Neutrophil (primary cell): Measurements from ENCODE around the gene EPHA8.

ENCODE experiments used
- H3K27ac ChIP-seq: fragments of 200-600 bp; sonication (generic); 2 replicates; pipeline ENCODE4 v1.5.1; 2016; ENCODE audit warnings: mild to moderate bottlenecking, moderate library complexity
- H3K27me3 ChIP-seq: fragments of 200-600 bp; sonication (generic); 2 replicates; pipeline ENCODE4 v1.6.0; 2016; ENCODE audit warnings: mild to moderate bottlenecking
- H3K36me3 ChIP-seq: fragments of 200-600 bp; sonication (generic); 2 replicates; pipeline ENCODE4 v1.5.1; 2017
- H3K4me1 ChIP-seq, 2 experiments: fragments of 200-600 bp in 1 of 2; sonication (generic) in 1 of 2; 1 replicate in 1 of 2; 2 replicates in 1 of 2; pipeline versions ENCODE4 v1.5.1 to v1.6.1; 2013 to 2016; ENCODE audit warnings: low read depth in 1 of 2, low read length in 1 of 2, mild to moderate bottlenecking in 1 of 2, moderate library complexity in 1 of 2; ENCODE audit not compliant: control insufficient read depth in 1 of 2, insufficient read depth in 1 of 2
- H3K4me3 ChIP-seq, 2 experiments: fragments of 200-600 bp in 1 of 2; sonication (generic) in 1 of 2; 1 replicate in 1 of 2; 2 replicates in 1 of 2; pipeline ENCODE4 v1.5.1; 2013 to 2016; ENCODE audit warnings: low read depth in 1 of 2, low read length in 1 of 2, mild to moderate bottlenecking in 1 of 2, moderate library complexity in 1 of 2
- H3K9me3 ChIP-seq: fragments of 200-600 bp; sonication (generic); 2 replicates; pipeline ENCODE4 v1.5.1; 2016
- TF ChIP-seq, protein P1 (sequence below): fragments of 200-600 bp; sonication (generic); IDR thresholded peaks from 2 replicates; pipeline ENCODE4 v1.5.1; 2016; ENCODE audit warnings: antibody characterized with exemption

Gene EPHA8

DNA sequence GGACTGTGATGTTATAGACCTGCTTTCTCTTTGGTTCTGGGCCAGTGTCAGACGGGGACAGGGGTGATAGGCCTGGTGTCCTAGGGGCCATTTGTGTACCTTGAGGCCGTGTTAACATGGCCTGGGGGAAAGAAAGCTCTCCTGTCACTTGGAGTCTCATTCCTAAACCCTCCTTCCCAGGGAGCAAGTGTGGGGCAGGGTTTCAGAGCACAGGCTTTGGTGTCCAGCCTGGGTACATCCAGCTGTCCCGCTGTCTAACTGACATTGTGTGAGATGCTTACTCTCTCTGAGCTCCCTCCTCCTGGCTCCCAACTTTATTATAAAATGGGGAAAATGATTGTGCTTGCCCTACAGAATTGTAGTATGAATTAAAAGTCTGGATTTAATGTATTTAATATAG, 32.6 kb upstream of the EPHA8 start:
- Histone ChIP-seq H3K36me3 (peaks cover 40% of the 10 kb centered on the region), H3K4me3 (no peak overlapping the region), H3K9me3 (no peaks in the 10 kb centered on the region), H3K27me3 (no peaks in the 10 kb centered on the region), H3K4me1 (no peaks in the 10 kb centered on the region), H3K27ac (no peak overlapping the region)
- TF ChIP-seq, protein P1, sequence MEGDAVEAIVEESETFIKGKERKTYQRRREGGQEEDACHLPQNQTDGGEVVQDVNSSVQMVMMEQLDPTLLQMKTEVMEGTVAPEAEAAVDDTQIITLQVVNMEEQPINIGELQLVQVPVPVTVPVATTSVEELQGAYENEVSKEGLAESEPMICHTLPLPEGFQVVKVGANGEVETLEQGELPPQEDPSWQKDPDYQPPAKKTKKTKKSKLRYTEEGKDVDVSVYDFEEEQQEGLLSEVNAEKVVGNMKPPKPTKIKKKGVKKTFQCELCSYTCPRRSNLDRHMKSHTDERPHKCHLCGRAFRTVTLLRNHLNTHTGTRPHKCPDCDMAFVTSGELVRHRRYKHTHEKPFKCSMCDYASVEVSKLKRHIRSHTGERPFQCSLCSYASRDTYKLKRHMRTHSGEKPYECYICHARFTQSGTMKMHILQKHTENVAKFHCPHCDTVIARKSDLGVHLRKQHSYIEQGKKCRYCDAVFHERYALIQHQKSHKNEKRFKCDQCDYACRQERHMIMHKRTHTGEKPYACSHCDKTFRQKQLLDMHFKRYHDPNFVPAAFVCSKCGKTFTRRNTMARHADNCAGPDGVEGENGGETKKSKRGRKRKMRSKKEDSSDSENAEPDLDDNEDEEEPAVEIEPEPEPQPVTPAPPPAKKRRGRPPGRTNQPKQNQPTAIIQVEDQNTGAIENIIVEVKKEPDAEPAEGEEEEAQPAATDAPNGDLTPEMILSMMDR: no peak

DNA sequence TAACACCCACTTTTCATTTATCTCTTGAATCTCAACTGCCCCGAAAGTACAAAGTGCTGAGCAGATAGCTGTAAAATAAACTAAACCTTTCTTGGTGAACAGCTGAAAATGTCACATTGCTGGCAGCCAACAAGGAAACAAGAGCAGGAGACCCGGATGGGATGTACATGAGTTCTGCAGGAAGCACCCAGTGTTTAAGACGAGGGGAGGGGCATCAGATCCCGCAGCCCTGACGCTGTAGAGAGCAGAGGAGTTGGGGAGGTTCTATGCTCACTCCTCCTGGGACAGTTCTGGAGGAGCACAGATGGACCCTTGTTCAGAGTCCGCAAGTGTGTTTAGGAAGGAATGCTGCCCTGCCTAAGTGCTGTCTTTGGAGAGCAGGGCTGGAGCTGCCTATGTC, 32.0 kb upstream of the EPHA8 start:
- TF ChIP-seq, protein P1: no peak
- H3K27ac ChIP-seq: no peak overlapping the region
- H3K36me3 ChIP-seq: peaks cover 34% of the 10 kb centered on the region
- no peaks in the 10 kb centered on the region for H3K9me3 ChIP-seq
- H3K4me3 ChIP-seq: no peak overlapping the region
- H3K4me1 ChIP-seq: no peaks in the 10 kb centered on the region
- H3K27me3 ChIP-seq: no peaks in the 10 kb centered on the region

DNA sequence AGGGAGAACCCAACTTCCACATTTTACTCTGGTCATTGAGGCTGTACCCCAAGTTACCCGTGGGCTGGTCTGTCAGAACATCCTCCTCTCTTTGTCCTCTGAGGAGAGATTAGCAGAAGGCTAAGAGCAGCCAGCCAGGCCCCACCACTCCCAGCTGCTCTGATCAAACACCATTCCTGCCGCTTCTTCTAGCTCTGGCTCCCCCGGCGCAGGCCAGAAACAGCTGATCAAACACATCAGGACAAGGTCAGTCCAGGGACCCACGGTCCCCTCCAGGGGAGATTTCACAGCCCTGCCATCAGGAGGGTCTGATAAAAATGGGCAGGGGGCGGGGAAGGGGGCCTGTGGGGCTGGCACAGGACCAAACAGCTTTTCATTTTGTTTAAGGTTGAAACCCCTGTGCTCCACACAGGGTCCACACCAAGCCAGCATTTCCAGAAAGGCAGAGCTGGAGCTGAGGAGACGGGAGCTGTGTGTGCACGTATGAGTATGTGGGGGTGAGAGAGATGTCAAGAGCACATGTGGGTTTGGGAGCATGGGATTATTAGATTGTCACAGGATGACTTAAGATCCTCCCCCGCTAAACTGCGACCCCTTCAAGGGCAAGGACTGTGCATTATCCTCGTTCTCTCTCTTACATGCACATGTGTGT, 29.9 kb upstream of the EPHA8 start:
- Histone ChIP-seq H3K36me3 (peaks cover 15% of the 10 kb centered on the region), H3K27ac (no peak overlapping the region)
- TF ChIP-seq, protein P1: no peak

DNA sequence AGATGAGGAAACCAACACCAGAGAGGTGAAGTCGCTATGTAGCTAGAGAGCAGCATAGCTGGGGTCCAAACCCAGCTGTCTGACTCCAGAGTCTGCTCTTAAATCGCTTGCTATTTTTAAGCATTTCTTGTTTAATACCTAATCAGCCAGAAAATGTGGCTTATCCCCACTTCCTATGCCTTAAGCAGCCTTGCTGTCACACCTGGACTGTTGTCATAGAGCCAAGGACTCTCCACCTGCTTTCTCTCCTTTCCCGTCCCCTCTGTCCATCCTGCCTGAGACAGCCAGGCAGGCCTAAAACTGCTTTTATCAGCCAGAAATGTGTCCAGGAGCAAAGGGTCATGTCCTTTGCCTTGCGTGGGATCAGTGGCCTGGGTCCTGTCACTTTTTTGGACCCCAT, 28.3 kb upstream of the EPHA8 start:
- Histone ChIP-seq H3K27me3 (no peaks in the 10 kb centered on the region), H3K36me3 (no peaks in the 10 kb centered on the region), H3K4me1 (no peaks in the 10 kb centered on the region), H3K9me3 (no peaks in the 10 kb centered on the region), H3K27ac (no peak overlapping the region), H3K4me3 (no peak overlapping the region)
- TF ChIP-seq, protein P1: no peak

More for the DNA sequence above, 29.9 kb upstream of the EPHA8 start:
- Histone ChIP-seq H3K4me1 (no peaks in the 10 kb centered on the region), H3K27me3 (no peaks in the 10 kb centered on the region), H3K4me3 (no peak overlapping the region), H3K9me3 (no peaks in the 10 kb centered on the region)

DNA sequence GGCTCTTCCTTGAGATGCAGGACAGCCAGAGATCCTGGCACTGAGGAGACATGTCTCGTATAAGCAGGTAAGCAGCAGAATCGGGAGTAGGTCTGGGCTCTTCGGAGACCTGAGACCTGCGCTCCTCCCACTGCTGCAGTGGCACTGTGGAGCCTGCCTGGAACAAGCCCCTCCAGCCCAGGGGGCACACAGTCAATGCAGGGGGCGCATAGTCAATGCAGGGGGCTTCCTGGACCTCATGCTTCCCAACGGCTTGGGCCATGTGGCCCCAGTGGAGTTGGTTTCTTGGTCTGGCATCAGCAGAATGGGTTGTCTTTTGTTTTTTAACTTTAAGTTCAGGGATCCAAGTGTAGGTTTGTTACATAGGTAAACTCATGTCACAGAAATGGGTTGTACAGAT, 27.9 kb upstream of the EPHA8 start:
- H3K4me3 ChIP-seq: no peak overlapping the region
- no peaks in the 10 kb centered on the region for H3K4me1 ChIP-seq
- H3K36me3 ChIP-seq: no peaks in the 10 kb centered on the region
- TF ChIP-seq, protein P1: no peak
- no peaks in the 10 kb centered on the region for H3K27me3 ChIP-seq
- H3K27ac ChIP-seq: no peak overlapping the region
- no peaks in the 10 kb centered on the region for H3K9me3 ChIP-seq
